K562 (cell line): ENCODE measurements around the gene FANK1. TPM values are rescaled to one million over a fixed set of nuclear protein-coding genes. Genes with fewer than 3 reads are reported as not detected.

Experiments used
- ATAC-seq: fragments of 200-7000 bp; cut with Tn5 transposase; 3 replicates; pipeline ENCODE4 v1.9.1; 2020; ENCODE audit warnings: moderate library complexity
- BruUV-seq: library from RNA; stranded (reverse); fragments of 400-500 nt; replicated peaks from 2 replicates; lab custom pipeline; 2021; lab: Mats Ljungman, UMichigan
- CTCF ChIA-PET: fragments of 300-600 bp; formaldehyde crosslinking; extraction: SDS; loops from one replicate; lab custom pipeline; 2021; ENCODE audit warnings: low intra/inter-chr PET ratio; lab: Yijun Ruan, JAX
- POLR2A ChIA-PET: fragments of 300-600, 350-650 bp; sonication (Branson Sonifier 250); formaldehyde crosslinking; extraction: SDS; loops from one replicate; lab custom pipeline; 2021; ENCODE audit warnings: antibody characterized with exemption, inconsistent platforms; lab: Yijun Ruan, JAX
- DNase-seq, 4 experiments: peaks; one replicate each; pipeline versions ENCODE4 v3.0.0 to v3.0.0-alpha.2; 2011 to 2018; ENCODE audit warnings: low spot score in 3 of 4, mixed read lengths in 3 of 4; ENCODE audit errors: extremely low read depth in 1 of 4
- FAIRE-seq: peaks from 2 replicates; lab custom pipeline; 2011; peaks lifted over from hg19 to GRCh38; lab: Jason Lieb, UNC
- H2AFZ ChIP-seq: 2 replicates; pipeline ENCODE4 v1.6.0; 2011; ENCODE audit warnings: low read depth, low read length, control low read depth, inconsistent platforms
- H3K27ac ChIP-seq: fragments of 200-600 bp; 3 replicates; pipeline ENCODE4 v1.8.0; 2011; ENCODE audit warnings: low read depth, mild to moderate bottlenecking, control low read depth, inconsistent platforms, low read length, moderate library complexity, mixed read lengths; ENCODE audit errors: extremely low read depth
- H3K27me3 ChIP-seq, 2 experiments: fragments of 300-600 bp in 1 of 2; 2 replicates in 1 of 2; 3 replicates in 1 of 2; pipeline versions ENCODE4 v1.6.0 to v1.8.0; 2011; ENCODE audit warnings: inconsistent platforms in 2 of 2, low read length in 2 of 2, mild to moderate bottlenecking in 1 of 2, mixed read lengths in 1 of 2, moderate library complexity in 1 of 2; ENCODE audit not compliant: control insufficient read depth in 2 of 2, insufficient read depth in 2 of 2
- H3K36me3 ChIP-seq: fragments of 300-600 bp; 3 replicates; pipeline ENCODE4 v1.8.0; 2011; ENCODE audit warnings: mild to moderate bottlenecking, low read length, inconsistent platforms; ENCODE audit not compliant: control insufficient read depth, insufficient read depth
- H3K4me1 ChIP-seq, 2 experiments: fragments of 200-600 bp in 1 of 2; replicated peaks in 1 of 2; 2 replicates in 1 of 2; 3 replicates in 1 of 2; pipeline versions ENCODE4 v1.5.1 to v1.8.0; 2011; ENCODE audit warnings: inconsistent platforms in 2 of 2, low read length in 2 of 2, mild to moderate bottlenecking in 1 of 2, mixed read lengths in 1 of 2, moderate library complexity in 1 of 2; ENCODE audit not compliant: control insufficient read depth in 2 of 2, insufficient read depth in 2 of 2
- H3K4me2 ChIP-seq: 2 replicates; pipeline ENCODE4 v1.6.1; 2011; ENCODE audit warnings: low read length, control low read depth, inconsistent platforms, mixed read lengths; ENCODE audit not compliant: insufficient read depth
- H3K4me3 ChIP-seq: fragments of 200-600 bp; sonication (generic), shearing (Covaris generic); 2 replicates; pipeline ENCODE4 v1.5.1; 2016; ENCODE audit warnings: control low read depth, inconsistent platforms
- H3K79me2 ChIP-seq: fragments of 200-600 bp; 3 replicates; pipeline ENCODE4 v1.8.0; 2011; ENCODE audit warnings: low read length, inconsistent platforms; ENCODE audit not compliant: control insufficient read depth, insufficient read depth
- H3K9ac ChIP-seq, 2 experiments: 2 replicates each; pipeline versions ENCODE4 v1.6.0 to v1.6.1; 2011; ENCODE audit warnings: low read depth in 2 of 2, low read length in 2 of 2, control low read depth in 1 of 2, inconsistent platforms in 1 of 2, mild to moderate bottlenecking in 1 of 2, mixed read lengths in 1 of 2; ENCODE audit not compliant: insufficient read depth in 1 of 2
- H3K9me1 ChIP-seq: one replicate; pipeline ENCODE4 v1.6.0; 2011; ENCODE audit warnings: inconsistent platforms, mild to moderate bottlenecking, low read length, moderate library complexity; ENCODE audit not compliant: control insufficient read depth, insufficient read depth
- H3K9me3 ChIP-seq: replicated peaks from 2 replicates; pipeline ENCODE4 v1.5.1; 2011; ENCODE audit warnings: low read depth, low read length, inconsistent platforms; ENCODE audit not compliant: control insufficient read depth, insufficient read depth
- H4K20me1 ChIP-seq: replicated peaks from 2 replicates; pipeline ENCODE4 v1.6.1; 2011; ENCODE audit warnings: low read length, inconsistent platforms, mixed read lengths; ENCODE audit not compliant: control insufficient read depth, insufficient read depth
- CHD4 ChIP-seq: fragments of 200-600 bp; sonication (generic); IDR thresholded peaks from 3 replicates; pipeline ENCODE4 v1.6.1; 2012; ENCODE audit warnings: low read depth, mild to moderate bottlenecking, mixed read lengths, low read length, inconsistent platforms; ENCODE audit not compliant: insufficient read depth, insufficient replicate concordance, poor library complexity, severe bottlenecking
- ERF ChIP-seq: fragments of 450-650 bp; formaldehyde crosslinking; IDR thresholded peaks from 2 replicates; pipeline ENCODE4 v1.4.0; 2020; ENCODE audit warnings: mild to moderate bottlenecking, mixed read lengths
- RNF2 ChIP-seq: sonication (generic); IDR thresholded peaks from 2 replicates; pipeline ENCODE4 v1.6.1; 2016
- TCF3 ChIP-seq: sonication (generic); formaldehyde crosslinking; IDR thresholded peaks from 2 replicates; pipeline ENCODE4 v1.4.0; 2020; ENCODE audit warnings: mild to moderate bottlenecking, missing genetic modification reagents
- ZFP30 ChIP-seq: fragments of 250-450 bp; sonication (Bioruptor Pico); IDR thresholded peaks from 2 replicates; pipeline ENCODE4 v1.8.0; 2022; ENCODE audit warnings: moderate library complexity, mild to moderate bottlenecking, inconsistent platforms, borderline replicate concordance
- WGBS: fragments of 100-300 bp; shearing (Covaris generic); methylation state at CpG from one replicate; pipeline ENCODE4 v1.1.6; 2016; ENCODE audit warnings: low coverage, mixed read lengths; ENCODE audit not compliant: insufficient coverage; ENCODE audit errors: missing lambda C conversion rate; 5-methylcytosine and 5-hydroxymethylcytosine counted together
- in situ Hi-C: fragments of 300-500 bp; cut with MboI; formaldehyde crosslinking; loops from 4 replicates; pipeline ENCODE4 v1.15.0; 2018; ENCODE audit warnings: inconsistent platforms, mixed read lengths
- intact Hi-C: fragments of 100-400 bp; cut with micrococcal nuclease; formaldehyde crosslinking; loops from 2 replicates; pipeline ENCODE4 v1.14.2; 2022
- polyA plus RNA-seq, 8 experiments: library from polyadenylated mRNA; depleted of rRNA in 4 of 8; stranded (reverse) in 5 of 8; unstranded in 3 of 8; fragments of >200 nt; fragmentation: Nextera tagmentation in 2 of 8; fragmentation: Illumina TruSeq in 1 of 8; extraction: Ambion mirVana in 2 of 8; extraction: Trizol in 1 of 8; gene quantifications; 2 replicates each; pipeline versions ENCODE4 v1.2.1 to v1.2.3, GENCODE V29; 2011 to 2014; ENCODE audit warnings: inconsistent platforms in 1 of 8, missing spikeins in 1 of 8
- total RNA-seq, 7 experiments: library from RNA; depleted of rRNA in 6 of 7; stranded (reverse); fragments of >200 nt in 6 of 7; fragmentation: Illumina TruSeq in 2 of 7; extraction: Trizol in 2 of 7; gene quantifications; 2 replicates each; pipeline versions ENCODE4 v1.2.1 to v1.2.3, GENCODE V29; 2011 to 2021; ENCODE audit warnings: low replicate concordance in 1 of 7
- TF ChIP-seq, protein P1 (sequence below): fragments of 450-650 bp; formaldehyde crosslinking; IDR thresholded peaks from 2 replicates; pipeline ENCODE4 v1.4.0; 2020; ENCODE audit warnings: mild to moderate bottlenecking

Gene FANK1
- total and polyA plus RNA-seq, 9 of the 15 experiments (the other 6 are each of a cell fraction or from before 2014, with no cell fraction given): 0.11 to 2.3 (median 0.51) TPM; not detected in 1

DNA sequence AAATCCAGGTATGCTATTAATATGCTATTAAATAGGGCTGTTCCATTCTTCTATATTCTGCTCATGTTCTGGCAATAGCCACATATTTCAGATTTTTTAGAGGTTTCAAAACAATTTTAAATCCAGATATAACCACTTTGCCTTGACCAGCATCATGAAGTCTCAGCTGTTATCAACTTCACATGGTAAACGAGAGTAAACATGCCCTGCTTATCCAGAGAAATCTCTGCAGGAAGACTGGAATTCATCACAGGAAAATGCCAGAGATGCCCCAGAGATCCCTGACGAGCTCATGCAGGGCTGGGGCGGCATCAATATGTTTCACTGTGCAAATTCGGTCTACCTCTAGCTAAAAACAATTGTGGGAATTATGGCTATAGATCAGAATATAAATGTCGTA lies 126.5 kb downstream of the FANK1 start:
- FAIRE-seq: no peak
- Histone ChIP-seq H3K4me2 (no peak overlapping the region), H3K9me1 (no peaks in the 10 kb centered on the region), H3K9me3 (no peaks in the 10 kb centered on the region), H4K20me1 (no peaks in the 10 kb centered on the region), H3K79me2 (no peaks in the 10 kb centered on the region), H3K36me3 (no peaks in the 10 kb centered on the region), H3K27ac (no peak overlapping the region), H3K4me3 (no peak overlapping the region), H2AFZ (no peak overlapping the region), H3K4me1 (no peaks in the 10 kb centered on the region), H3K27me3 (no peaks in the 10 kb centered on the region), H3K9ac (no peak overlapping the region)
- TF ChIP-seq RNF2 (no peak), ZFP30 (no peak), TCF3 (CRISPR knock-in tag) (no peak)
- no peak for DNase-seq
- WGBS: 0% methylated on average over 5 of the region's 5 CpGs
- in situ Hi-C loops (no loop called here), intact Hi-C loops (no loop called here)
- no peak for ATAC-seq
- no TSS peak for BruUV-seq
- ChIA-PET POLR2A (no interaction called here), CTCF (no interaction called here)

GRCh38 chr10:126027692-126028091 lies 131.3 kb downstream of the FANK1 start:
- no peak overlapping the region for H3K9ac ChIP-seq
- BruUV-seq: no TSS peak
- FAIRE-seq (no peak), DNase-seq (no peak)
- no peaks in the 10 kb centered on the region for H3K9me3 ChIP-seq
- H3K79me2 ChIP-seq: no peaks in the 10 kb centered on the region
- H2AFZ ChIP-seq: no peak overlapping the region
- CTCF ChIA-PET: no interaction called here
- POLR2A ChIA-PET: no interaction called here
- WGBS: 0% methylated on average over 1 of the region's 1 CpG
- H4K20me1 ChIP-seq: no peaks in the 10 kb centered on the region
- no peak for TF ChIP-seq CHD4
- TF ChIP-seq, protein P1, sequence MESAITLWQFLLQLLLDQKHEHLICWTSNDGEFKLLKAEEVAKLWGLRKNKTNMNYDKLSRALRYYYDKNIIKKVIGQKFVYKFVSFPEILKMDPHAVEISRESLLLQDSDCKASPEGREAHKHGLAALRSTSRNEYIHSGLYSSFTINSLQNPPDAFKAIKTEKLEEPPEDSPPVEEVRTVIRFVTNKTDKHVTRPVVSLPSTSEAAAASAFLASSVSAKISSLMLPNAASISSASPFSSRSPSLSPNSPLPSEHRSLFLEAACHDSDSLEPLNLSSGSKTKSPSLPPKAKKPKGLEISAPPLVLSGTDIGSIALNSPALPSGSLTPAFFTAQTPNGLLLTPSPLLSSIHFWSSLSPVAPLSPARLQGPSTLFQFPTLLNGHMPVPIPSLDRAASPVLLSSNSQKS: no peak
- TF ChIP-seq ERF: no peak
- TF ChIP-seq, all 486 proteins: peak for 0
- in situ Hi-C loops: no loop called here
- H3K9me1 ChIP-seq: no peaks in the 10 kb centered on the region
- no peaks in the 10 kb centered on the region for H3K36me3 ChIP-seq
- no peak for ATAC-seq
- no peak overlapping the region for H3K4me3 ChIP-seq
- H3K27me3 ChIP-seq: no peaks in the 10 kb centered on the region
- no peaks in the 10 kb centered on the region for H3K4me1 ChIP-seq
- intact Hi-C loops: no loop called here
- no peak overlapping the region for H3K27ac ChIP-seq
- H3K4me2 ChIP-seq: no peak overlapping the region
